Measurements from ENCODE around the gene C19orf73. TPM values are rescaled to one million over a fixed set of nuclear protein-coding genes. Genes with fewer than 3 reads are reported as not detected.

Gene C19orf73
- total and polyA plus RNA-seq, 4 donors, result 0.56 to 2.1 (median 1.7) TPM

- DNase-seq (ENCODE audit: low spot score), result no peak
- no peaks in the 10 kb centered on the region for H3K36me3 ChIP-seq (ENCODE audit: control insufficient read depth in 4 of 4, insufficient read depth in 3 of 4, low read depth in 1 of 4, low read length in 3 of 4)
- no peak overlapping the region for H3K4me3 ChIP-seq (ENCODE audit: low read depth in 1 of 3, low read length in 3 of 3)
- no peaks in the 10 kb centered on the region for H3K9me3 ChIP-seq (ENCODE audit: control insufficient read depth in 4 of 4, low read length in 3 of 4)
- no peak overlapping the region for H3K9ac ChIP-seq (ENCODE audit: low read depth in 1 of 2, low read length in 2 of 2)
- H3K27me3 ChIP-seq (ENCODE audit: control insufficient read depth in 4 of 4, insufficient read depth in 4 of 4, low read length in 3 of 4), result no peaks in the 10 kb centered on the region
- 47% methylated on average over 1 of the region's 1 CpG for WGBS
- H3K27ac ChIP-seq (ENCODE audit: low read depth in 1 of 2, low read length in 2 of 2), result no peak overlapping the region
- TF ChIP-seq HNF4G (IDR thresholded peaks at IDR 0.05), result no peak
- no peak for TF ChIP-seq TAF1 (conservative IDR thresholded peaks at IDR 0.05)
- TF ChIP-seq EGR1 (IDR thresholded peaks at IDR 0.05; ENCODE audit: low read depth in 2 of 2), result no peak
- no peak for TF ChIP-seq JUND (IDR thresholded peaks at IDR 0.05)
- TF ChIP-seq SP1 (IDR thresholded peaks at IDR 0.05), result no peak
- TF ChIP-seq RAD21 (IDR thresholded peaks at IDR 0.05), result no peak
- no peak for TF ChIP-seq MAX (IDR thresholded peaks at IDR 0.05)
- no peak for TF ChIP-seq YY1 (IDR thresholded peaks at IDR 0.05)
- TF ChIP-seq GABPA (IDR thresholded peaks at IDR 0.05 in 1 of 2, conservative IDR thresholded peaks at IDR 0.05 in 1 of 2), result no peak
- no peak for TF ChIP-seq RXRA (IDR thresholded peaks at IDR 0.05)
- no peak for TF ChIP-seq ATF3 (IDR thresholded peaks at IDR 0.05)
- TF ChIP-seq FOXA2 (IDR thresholded peaks at IDR 0.05), result no peak
- no peak for TF ChIP-seq CTCF (IDR thresholded peaks at IDR 0.05; ENCODE audit: low read depth, low read length, missing input control)
- peaks cover 11 to 43% (median 27%) of the 10 kb centered on the region in 4 donors for H3K4me1 ChIP-seq (ENCODE audit: control insufficient read depth in 4 of 4, insufficient read depth in 4 of 4, low read length in 3 of 4)
Observed at GRCh38 chr19:49116544-49116943, 2.4 kb downstream of the C19orf73 start.

- H3K4me1 ChIP-seq (ENCODE audit: control insufficient read depth in 4 of 4, insufficient read depth in 4 of 4, low read length in 3 of 4), result peaks cover 10 to 35% (median 26%) of the 10 kb centered on the region in 4 donors
- TF ChIP-seq FOXA1 (IDR thresholded peaks at IDR 0.05), result no peak
- peak overlapping the region; percentile 39 to 57 for H3K27ac ChIP-seq (ENCODE audit: low read depth in 1 of 2, low read length in 2 of 2)
- peak overlapping the region; percentile 49 to 95 (median 71) for H3K4me3 ChIP-seq (ENCODE audit: low read depth in 1 of 3, low read length in 3 of 3)
- H3K9me3 ChIP-seq (ENCODE audit: control insufficient read depth in 4 of 4, low read length in 3 of 4), result no peaks in the 10 kb centered on the region
- WGBS, result 13% methylated on average over 68 of the region's 68 CpGs
- no peaks in the 10 kb centered on the region for H3K27me3 ChIP-seq (ENCODE audit: control insufficient read depth in 4 of 4, insufficient read depth in 4 of 4, low read length in 3 of 4)
- H3K9ac ChIP-seq (ENCODE audit: low read depth in 1 of 2, low read length in 2 of 2), result peak overlapping the region in 1 of 2 donors; percentile 27
- H3K36me3 ChIP-seq (ENCODE audit: control insufficient read depth in 4 of 4, insufficient read depth in 3 of 4, low read depth in 1 of 4, low read length in 3 of 4), result no peaks in the 10 kb centered on the region
- peak; percentile 59 for DNase-seq (ENCODE audit: low spot score)
Observed at GRCh38 chr19:49114630-49115363, 4.1 kb downstream of the C19orf73 start.

GRCh38 chr19:49113762-49114629 lies 4.9 kb downstream of the C19orf73 start, which contains the start of gene LIN7B:
Gene LIN7B (plus strand): TSS chr19:49114370. CDS start chr19:49114405, 35 bp downstream.
- Histone ChIP-seq H3K4me3 (ENCODE audit: low read depth in 1 of 3, low read length in 3 of 3) (peak within 1 kb of the TSS; percentile 49 to 95 (median 71)), H3K27ac (ENCODE audit: low read depth in 1 of 2, low read length in 2 of 2) (peak within 1 kb of the TSS; percentile 39 to 57), H3K4me1 (ENCODE audit: control insufficient read depth in 4 of 4, insufficient read depth in 4 of 4, low read length in 3 of 4) (peaks cover 7 to 30% (median 21%) of the 10 kb centered on the region in 4 donors), H3K27me3 (ENCODE audit: control insufficient read depth in 4 of 4, insufficient read depth in 4 of 4, low read length in 3 of 4) (no peaks in the 10 kb centered on the region), H3K9me3 (ENCODE audit: control insufficient read depth in 4 of 4, low read length in 3 of 4) (no peaks in the 10 kb centered on the region), H3K9ac (ENCODE audit: low read depth in 1 of 2, low read length in 2 of 2) (peak within 1 kb of the TSS in 1 of 2 donors; percentile 27), H3K36me3 (ENCODE audit: control insufficient read depth in 4 of 4, insufficient read depth in 3 of 4, low read depth in 1 of 4, low read length in 3 of 4) (peaks cover 0 to 3% (median under 1%) of the 10 kb centered on the region in 4 donors)
- TF ChIP-seq YY1 (IDR thresholded peaks at IDR 0.05), result no peak
- TF ChIP-seq CTCF (IDR thresholded peaks at IDR 0.05; ENCODE audit: low read depth, low read length, missing input control), result peak; percentile 43
- DNase-seq (ENCODE audit: low spot score), result peak; percentile 81
- 1% methylated on average over 66 of the region's 66 CpGs for WGBS
